ENCODE data around the gene HOXD12.

The HOXD12 gene

GRCh38 chr2:176105730-176106580 is 6.4 kb downstream of the HOXD12 start:
- no peak for DNase-seq (ENCODE audit: low read depth)

GRCh38 chr2:176106581-176107539 is 7.3 kb downstream of the HOXD12 start, which contains the start of gene HOXD11:
TSS of gene HOXD11 (plus strand) at chr2:176107280. CDS start at chr2:176107356, 76 bp downstream.
- DNase-seq (ENCODE audit: low read depth): no peak

GRCh38 chr2:176107731-176108181 is 8.2 kb downstream of the HOXD12 start:
- DNase-seq (ENCODE audit: low read depth): no peak

GRCh38 chr2:176109192-176109901 is 9.8 kb downstream of the HOXD12 start:
- no peak for DNase-seq (ENCODE audit: low read depth)

- DNase-seq (ENCODE audit: low read depth): no peak
Measured at GRCh38 chr2:176109946-176110345, 10.4 kb downstream of the HOXD12 start.

DNA sequence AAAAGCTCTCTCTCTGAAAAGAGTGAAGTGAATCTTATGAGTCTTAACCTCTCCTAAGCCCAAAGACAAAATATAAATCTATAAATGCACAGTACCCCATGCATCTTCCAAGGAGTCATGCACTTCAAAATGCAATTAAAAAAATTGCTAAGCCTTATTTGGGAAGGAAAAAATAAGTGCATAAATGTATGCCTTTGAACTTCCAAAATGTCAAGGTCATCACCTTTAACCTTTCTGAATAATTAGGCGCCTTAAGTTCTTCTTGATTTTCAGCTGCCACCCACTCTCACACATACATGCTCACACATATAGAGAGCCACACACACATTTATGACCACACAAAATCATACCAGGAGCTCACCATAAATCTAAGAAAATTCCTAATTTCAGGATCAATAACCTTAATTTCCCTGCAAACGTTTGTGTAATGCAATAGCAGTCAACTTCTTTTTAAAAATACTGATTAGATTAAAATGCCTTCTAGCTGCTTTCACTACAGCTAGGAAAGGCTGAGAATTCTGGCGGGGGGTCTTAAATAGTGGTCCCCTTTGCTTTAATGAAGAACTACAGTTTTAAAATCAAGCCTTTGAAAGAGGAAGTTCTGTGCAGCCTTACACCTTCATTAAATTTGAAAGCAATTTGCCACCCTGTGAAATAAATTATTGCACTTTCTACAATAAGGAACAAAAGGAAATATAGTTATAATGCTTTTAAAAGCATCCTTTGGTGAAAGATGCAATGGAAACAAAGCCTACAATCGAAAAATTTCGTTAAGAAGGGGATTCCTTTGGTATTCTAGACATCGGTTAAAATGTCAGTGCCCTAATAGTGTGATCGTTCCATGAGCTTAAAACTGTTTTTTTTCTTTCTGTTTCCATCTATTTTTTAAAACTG is 11.1 kb downstream of the HOXD12 start:
- no peak for DNase-seq (ENCODE audit: low read depth)

DNA sequence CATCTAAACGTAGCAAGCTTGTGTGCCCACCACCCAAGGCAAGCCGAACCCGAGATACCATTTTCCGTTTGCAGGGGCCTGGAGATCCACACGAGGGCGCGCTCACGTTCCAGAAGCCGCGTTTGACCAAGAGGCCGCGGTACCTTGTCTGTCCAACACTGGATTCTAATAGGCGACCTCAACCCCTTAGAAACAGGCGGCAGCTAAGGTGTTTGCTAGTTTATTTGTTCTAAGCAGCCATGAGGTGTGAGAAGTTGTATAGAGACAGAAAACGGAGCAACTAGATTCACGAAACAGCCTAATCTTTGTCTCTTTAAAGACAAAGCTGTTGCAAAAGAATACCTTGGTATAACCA is 11.7 kb downstream of the HOXD12 start:
- DNase-seq (ENCODE audit: low read depth): no peak

GRCh38 chr2:176111846-176112374 is 12.3 kb downstream of the HOXD12 start:
- no peak for DNase-seq (ENCODE audit: low read depth)

DNA sequence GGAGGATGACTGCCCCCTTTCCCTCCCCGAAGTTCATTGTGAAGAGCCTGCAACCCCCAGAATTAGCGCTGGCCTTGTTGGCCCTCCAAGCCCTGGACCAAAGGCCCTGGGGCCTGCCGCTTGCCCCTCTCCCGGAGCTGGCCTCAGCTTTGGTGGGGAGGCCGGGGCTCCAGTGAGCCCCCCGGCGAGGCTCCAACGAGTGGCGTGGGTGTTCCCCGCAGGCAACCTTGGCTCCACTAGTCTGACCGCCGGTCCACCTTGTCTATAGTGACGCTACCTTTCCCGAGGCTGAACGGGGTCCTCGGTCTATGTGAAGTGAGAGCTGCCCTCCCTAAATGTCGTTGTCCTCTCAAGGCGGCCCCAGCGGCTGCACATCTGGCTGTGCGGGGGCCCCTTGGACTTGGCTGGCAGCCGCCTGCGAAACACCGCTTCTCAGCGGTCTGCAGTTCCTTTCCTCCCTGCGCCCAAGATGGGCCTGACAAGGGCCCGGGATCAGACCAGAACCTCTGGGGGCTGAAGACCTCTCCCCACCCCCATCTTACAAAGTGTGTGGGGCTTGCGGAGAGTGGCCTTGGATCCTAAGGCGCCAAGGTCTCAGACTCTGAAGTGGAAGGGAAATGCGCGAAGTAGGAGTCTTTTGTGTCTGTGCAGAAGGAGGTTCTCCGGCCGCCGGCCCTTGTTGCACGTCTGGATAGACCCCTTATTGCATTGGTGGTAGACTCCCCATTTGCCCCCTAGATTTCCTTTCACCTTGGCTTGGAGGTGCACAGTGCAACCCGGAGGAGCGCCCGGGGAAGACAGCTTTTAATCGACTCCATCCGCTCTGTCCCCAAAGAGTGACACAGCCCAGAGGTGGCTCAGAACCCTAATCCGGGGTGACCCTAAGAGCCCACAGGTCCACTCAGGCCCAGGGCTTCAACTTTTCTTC is 13.0 kb downstream of the HOXD12 start:
- no peak for DNase-seq (ENCODE audit: low read depth)

- DNase-seq (ENCODE audit: low read depth): no peak
Measured at GRCh38 chr2:176114120-176114929, 14.7 kb downstream of the HOXD12 start.

DNA sequence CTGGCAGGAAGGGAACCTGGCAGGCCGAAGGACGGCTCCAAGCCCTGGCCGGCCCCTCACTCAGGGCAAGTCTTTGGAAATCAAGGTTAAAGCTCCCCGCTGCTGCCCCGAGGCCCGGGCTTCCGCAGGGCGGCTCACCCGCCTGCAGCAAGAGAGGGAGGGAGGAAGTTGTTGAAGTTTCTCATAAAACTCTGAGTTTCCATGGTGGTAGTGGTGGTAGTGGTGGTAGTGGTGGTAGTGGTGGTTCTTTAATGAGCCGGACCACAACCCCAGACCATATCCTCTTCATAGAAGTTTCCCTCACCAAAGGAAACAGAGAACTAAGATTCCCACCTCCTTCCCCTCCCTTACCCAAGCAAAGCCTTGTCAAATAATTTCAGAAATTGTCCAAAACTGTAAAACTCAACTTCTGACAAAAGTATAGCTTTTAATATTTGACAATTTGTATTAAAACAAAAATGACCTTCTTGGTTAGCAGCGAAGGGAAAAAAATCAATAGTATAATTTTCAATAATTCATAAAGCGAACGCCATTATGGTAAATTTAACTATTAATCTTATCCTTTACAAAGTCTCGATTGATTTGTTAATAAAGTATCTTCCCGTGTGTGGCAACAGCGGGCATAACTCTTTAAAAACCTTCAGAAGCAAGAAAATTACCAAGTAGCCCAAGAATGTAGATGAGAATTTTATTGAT is 15.5 kb downstream of the HOXD12 start:
- no peak for DNase-seq (ENCODE audit: low read depth)

- no peak for DNase-seq (ENCODE audit: low read depth)
Measured at GRCh38 chr2:176115883-176116813, 16.6 kb downstream of the HOXD12 start, which contains the start of gene HOXD10. TSS of gene HOXD10 (plus strand) at chr2:176116778. CDS start at chr2:176116834, 56 bp downstream.

DNA sequence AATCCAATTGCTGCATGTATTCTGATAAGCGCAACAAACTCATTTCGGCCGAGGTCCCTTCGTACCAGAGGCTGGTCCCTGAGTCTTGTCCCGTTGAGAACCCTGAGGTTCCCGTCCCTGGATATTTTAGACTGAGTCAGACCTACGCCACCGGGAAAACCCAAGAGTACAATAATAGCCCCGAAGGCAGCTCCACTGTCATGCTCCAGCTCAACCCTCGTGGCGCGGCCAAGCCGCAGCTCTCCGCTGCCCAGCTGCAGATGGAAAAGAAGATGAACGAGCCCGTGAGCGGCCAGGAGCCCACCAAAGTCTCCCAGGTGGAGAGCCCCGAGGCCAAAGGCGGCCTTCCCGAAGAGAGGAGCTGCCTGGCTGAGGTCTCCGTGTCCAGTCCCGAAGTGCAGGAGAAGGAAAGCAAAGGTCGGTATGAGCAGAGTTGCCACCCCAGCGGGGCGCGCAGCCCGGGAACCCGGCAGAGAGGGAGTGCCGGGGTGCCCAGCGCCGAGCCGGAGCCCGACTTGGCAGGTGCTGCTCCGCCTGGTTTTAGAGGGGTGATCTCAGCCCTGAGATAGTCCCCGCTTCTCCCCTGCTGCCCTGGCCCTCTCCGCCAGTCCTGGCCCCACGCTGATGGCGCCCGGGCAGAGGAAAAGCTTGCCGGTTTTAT is 17.7 kb downstream of the HOXD12 start:
- no peak for DNase-seq (ENCODE audit: low read depth)

DNA sequence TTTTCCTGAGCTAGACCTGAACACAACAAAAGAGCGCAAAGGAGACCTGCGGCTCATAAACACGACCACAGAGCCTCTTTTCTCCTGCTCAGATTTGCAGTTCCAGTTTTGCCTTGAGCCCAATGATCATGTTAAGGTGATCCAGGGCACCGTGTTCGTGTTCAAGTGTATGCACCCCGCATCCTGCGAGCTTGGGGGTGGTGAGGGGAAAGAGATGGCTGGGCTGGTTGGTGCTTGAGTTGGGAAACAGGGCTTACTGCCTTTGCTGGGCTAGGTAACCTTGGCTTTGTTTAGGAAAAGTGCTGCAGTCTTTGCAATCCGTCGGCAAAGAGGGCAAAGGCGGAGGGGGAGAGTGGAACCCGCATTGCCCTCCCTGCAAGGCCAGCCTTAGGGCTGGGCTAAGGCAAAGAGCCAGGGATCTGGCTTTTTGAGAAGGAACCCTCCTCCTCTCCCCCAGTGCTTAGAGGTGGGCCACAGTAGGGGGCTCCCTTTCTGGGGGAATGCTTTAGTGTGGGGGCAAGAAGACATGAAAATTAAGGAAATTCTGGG is 18.3 kb downstream of the HOXD12 start:
- DNase-seq (ENCODE audit: low read depth): no peak

DNA sequence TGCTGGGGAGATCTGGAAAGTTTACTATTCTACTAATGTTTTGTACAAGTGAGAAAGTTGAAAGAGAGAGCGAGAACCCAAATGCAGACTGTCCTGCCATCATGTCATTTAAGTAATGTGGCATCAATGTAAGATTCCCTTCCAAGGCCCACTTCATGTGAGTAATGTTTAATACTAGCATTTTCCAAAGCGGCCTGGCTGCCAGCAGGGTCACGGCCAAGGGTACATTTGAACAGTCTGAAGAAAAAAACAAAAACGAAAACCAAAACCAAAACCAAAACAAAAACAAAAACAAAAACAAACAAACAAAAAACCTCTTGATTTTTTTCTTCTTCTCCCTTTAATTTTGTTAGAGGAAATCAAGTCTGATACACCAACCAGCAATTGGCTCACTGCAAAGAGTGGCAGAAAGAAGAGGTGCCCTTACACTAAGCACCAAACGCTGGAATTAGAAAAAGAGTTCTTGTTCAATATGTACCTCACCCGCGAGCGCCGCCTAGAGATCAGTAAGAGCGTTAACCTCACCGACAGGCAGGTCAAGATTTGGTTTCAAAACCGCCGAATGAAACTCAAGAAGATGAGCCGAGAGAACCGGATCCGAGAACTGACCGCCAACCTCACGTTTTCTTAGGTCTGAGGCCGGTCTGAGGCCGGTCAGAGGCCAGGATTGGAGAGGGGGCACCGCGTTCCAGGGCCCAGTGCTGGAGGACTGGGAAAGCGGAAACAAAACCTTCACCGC is 19.2 kb downstream of the HOXD12 start:
- no peak for DNase-seq (ENCODE audit: low read depth)

All from stimulated activated CD8-positive, alpha-beta memory T cell treated with anti-CD3 and anti-CD28 coated beads, Interleukin-12 subunit alpha, Interleukin-12 subunit beta, amount 100 ng/mL, for 4 hours (primary cell).